Duodenal mucosa (tissue), 2 donors: ENCODE data around the gene CSRP1.
A peak's percentile ranks its signal among the peaks of the same experiment; 100 is the strongest.

Source experiments
- H3K27ac ChIP-seq: one replicate; pipeline ENCODE4 v1.7.0; 2013; ENCODE audit warnings: low read depth, low read length
- H3K27me3 ChIP-seq, 2 donors: one replicate each; pipeline ENCODE4 v1.7.0; 2013; ENCODE audit warnings: low read length in 2 of 2, control low read depth in 1 of 2; ENCODE audit not compliant: insufficient read depth in 2 of 2, control insufficient read depth in 1 of 2
- H3K36me3 ChIP-seq, 2 donors: one replicate each; pipeline ENCODE4 v1.7.0; 2013; ENCODE audit warnings: low read length in 2 of 2, control low read depth in 1 of 2; ENCODE audit not compliant: insufficient read depth in 2 of 2, control insufficient read depth in 1 of 2
- H3K4me1 ChIP-seq, 2 donors: one replicate each; pipeline ENCODE4 v1.7.0; 2013; ENCODE audit warnings: low read length in 2 of 2, control low read depth in 1 of 2; ENCODE audit not compliant: insufficient read depth in 2 of 2, control insufficient read depth in 1 of 2
- H3K4me3 ChIP-seq, 2 donors: one replicate each; pipeline ENCODE4 v1.7.0; 2013; ENCODE audit warnings: low read length in 2 of 2, low read depth in 1 of 2
- H3K9ac ChIP-seq, 2 donors: one replicate each; pipeline ENCODE4 v1.7.0; 2013; ENCODE audit warnings: low read length in 2 of 2, low read depth in 1 of 2
- H3K9me3 ChIP-seq, 2 donors: one replicate each; pipeline ENCODE4 v1.7.0; 2013; ENCODE audit warnings: low read length in 2 of 2, control low read depth in 1 of 2; ENCODE audit not compliant: control insufficient read depth in 1 of 2

CSRP1 gene

GRCh38 chr1:201503397-201504176, 3.3 kb downstream of the CSRP1 start:
- H3K27ac ChIP-seq, result peak overlapping the region; percentile 70
- H3K9ac ChIP-seq, result no peak overlapping the region
- no peaks in the 10 kb centered on the region for H3K9me3 ChIP-seq
- H3K27me3 ChIP-seq, result no peaks in the 10 kb centered on the region
- peaks cover 0 to 3% of the 10 kb centered on the region in 2 donors for H3K36me3 ChIP-seq
- peak overlapping the region in 1 of 2 donors; percentile 18 for H3K4me3 ChIP-seq
- peaks cover 57 to 59% of the 10 kb centered on the region in 2 donors for H3K4me1 ChIP-seq

GRCh38 chr1:201502511-201502857, 4.4 kb downstream of the CSRP1 start:
- Histone ChIP-seq H3K9ac (peak overlapping the region in 1 of 2 donors; percentile 4), H3K4me1 (peaks cover 54 to 55% of the 10 kb centered on the region in 2 donors), H3K27me3 (no peaks in the 10 kb centered on the region), H3K9me3 (no peaks in the 10 kb centered on the region), H3K27ac (peak overlapping the region; percentile 60), H3K36me3 (peaks cover 0 to 7% of the 10 kb centered on the region in 2 donors), H3K4me3 (peak overlapping the region in 1 of 2 donors; percentile 17)

GRCh38 chr1:201501812-201502510, 5.0 kb downstream of the CSRP1 start:
- Histone ChIP-seq H3K27ac (peak overlapping the region; percentile 60), H3K4me3 (peak overlapping the region in 1 of 2 donors; percentile 17), H3K36me3 (peaks cover 0 to 7% of the 10 kb centered on the region in 2 donors), H3K27me3 (no peaks in the 10 kb centered on the region), H3K4me1 (peaks cover 51% of the 10 kb centered on the region in 2 donors), H3K9me3 (no peaks in the 10 kb centered on the region), H3K9ac (peak overlapping the region; percentile 2 to 4)

GRCh38 chr1:201501144-201501543, 5.8 kb downstream of the CSRP1 start:
- Histone ChIP-seq H3K4me3 (no peak overlapping the region), H3K9me3 (no peaks in the 10 kb centered on the region), H3K36me3 (peaks cover 0 to 7% of the 10 kb centered on the region in 2 donors), H3K27ac (peak overlapping the region; percentile 40), H3K4me1 (peaks cover 53 to 54% of the 10 kb centered on the region in 2 donors), H3K27me3 (no peaks in the 10 kb centered on the region), H3K9ac (peak overlapping the region in 1 of 2 donors; percentile 31)

GRCh38 chr1:201500670-201501120, 6.2 kb downstream of the CSRP1 start:
- Histone ChIP-seq H3K4me3 (no peak overlapping the region), H3K4me1 (peaks cover 52 to 54% of the 10 kb centered on the region in 2 donors), H3K9ac (peak overlapping the region in 1 of 2 donors; percentile 31), H3K36me3 (peaks cover 0 to 7% of the 10 kb centered on the region in 2 donors), H3K9me3 (no peaks in the 10 kb centered on the region), H3K27me3 (no peaks in the 10 kb centered on the region), H3K27ac (peak overlapping the region; percentile 71)

GRCh38 chr1:201499795-201500669, 6.9 kb downstream of the CSRP1 start:
- H3K36me3 ChIP-seq, result peaks cover 0 to 14% of the 10 kb centered on the region in 2 donors
- H3K4me3 ChIP-seq, result no peak overlapping the region
- peak overlapping the region; percentile 71 for H3K27ac ChIP-seq
- peak overlapping the region; percentile 5 to 31 for H3K9ac ChIP-seq
- no peaks in the 10 kb centered on the region for H3K9me3 ChIP-seq
- no peaks in the 10 kb centered on the region for H3K27me3 ChIP-seq
- peaks cover 52 to 54% of the 10 kb centered on the region in 2 donors for H3K4me1 ChIP-seq

GRCh38 chr1:201499191-201499590, 7.7 kb downstream of the CSRP1 start:
- Histone ChIP-seq H3K9ac (no peak overlapping the region), H3K4me3 (no peak overlapping the region), H3K4me1 (peaks cover 54 to 55% of the 10 kb centered on the region in 2 donors), H3K27ac (no peak overlapping the region), H3K9me3 (no peaks in the 10 kb centered on the region), H3K27me3 (no peaks in the 10 kb centered on the region), H3K36me3 (peaks cover 6 to 22% of the 10 kb centered on the region in 2 donors)

GRCh38 chr1:201498621-201499020, 8.3 kb downstream of the CSRP1 start:
- H3K9me3 ChIP-seq, result no peaks in the 10 kb centered on the region
- H3K27ac ChIP-seq, result no peak overlapping the region
- H3K27me3 ChIP-seq, result no peaks in the 10 kb centered on the region
- no peak overlapping the region for H3K9ac ChIP-seq
- peaks cover 51 to 58% of the 10 kb centered on the region in 2 donors for H3K4me1 ChIP-seq
- no peak overlapping the region for H3K4me3 ChIP-seq
- peaks cover 9 to 26% of the 10 kb centered on the region in 2 donors for H3K36me3 ChIP-seq

- Histone ChIP-seq H3K27ac (no peak overlapping the region), H3K4me3 (no peak overlapping the region), H3K27me3 (no peaks in the 10 kb centered on the region), H3K36me3 (peaks cover 10 to 31% of the 10 kb centered on the region in 2 donors), H3K9me3 (no peaks in the 10 kb centered on the region), H3K4me1 (peaks cover 48 to 52% of the 10 kb centered on the region in 2 donors), H3K9ac (no peak overlapping the region)
These were observed 8.9 kb downstream of the CSRP1 start for GRCh38 chr1:201497935-201498509.
